ENCODE results near the gene TEAD1.
"Not testable (repeated sequence)": the region's sequence is repeated elsewhere in the genome, so short reads cannot be mapped to it uniquely, and the experiment has no call there.

Gene TEAD1

DNA sequence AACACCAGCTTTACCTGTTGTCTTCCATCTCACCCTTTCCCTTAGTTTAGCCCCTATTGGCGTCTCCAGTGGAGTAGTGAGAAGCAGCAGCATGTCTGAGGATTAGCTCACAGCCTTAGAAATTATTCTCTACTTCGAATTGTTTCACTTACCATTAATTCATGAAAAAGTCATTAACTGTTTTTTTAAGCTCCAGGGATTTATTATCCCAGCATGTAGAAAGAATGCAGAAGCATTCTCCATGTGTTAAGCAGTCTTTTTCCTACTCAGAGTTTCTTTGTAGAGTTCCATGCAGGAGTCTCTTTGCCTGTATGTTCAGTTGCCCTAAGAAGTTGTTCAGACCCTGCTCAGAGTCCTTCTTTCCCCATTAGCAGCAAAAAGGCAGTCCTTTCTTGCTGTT is 197.0 kb downstream of the TEAD1 start:
- no peak for DNase-seq

DNA sequence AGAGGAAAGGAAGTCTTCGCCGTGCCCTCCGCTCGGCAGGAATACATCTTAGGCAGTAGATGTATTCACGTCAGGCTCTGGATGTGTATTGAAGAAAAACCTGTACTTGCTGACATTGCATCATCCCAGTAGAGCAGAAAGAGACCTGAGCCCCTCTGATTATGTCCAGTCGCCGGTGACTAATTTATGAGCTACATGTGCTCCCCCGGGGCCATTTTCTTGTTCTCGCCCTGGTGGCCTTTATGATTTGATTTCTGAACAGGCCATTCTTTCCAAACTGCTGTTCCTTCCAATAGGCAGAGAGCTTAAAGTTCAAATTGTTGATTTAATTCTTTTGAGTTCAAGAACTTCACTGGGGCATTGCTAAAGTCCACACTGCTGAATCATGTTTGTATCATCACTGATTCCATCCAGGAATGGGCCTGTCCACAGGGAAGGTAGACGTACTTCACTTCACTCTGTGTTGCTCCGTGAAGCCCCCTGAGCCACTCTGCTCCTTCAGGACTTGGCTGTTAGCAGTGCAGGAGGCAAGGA is 197.6 kb downstream of the TEAD1 start:
- no peak for DNase-seq

DNA sequence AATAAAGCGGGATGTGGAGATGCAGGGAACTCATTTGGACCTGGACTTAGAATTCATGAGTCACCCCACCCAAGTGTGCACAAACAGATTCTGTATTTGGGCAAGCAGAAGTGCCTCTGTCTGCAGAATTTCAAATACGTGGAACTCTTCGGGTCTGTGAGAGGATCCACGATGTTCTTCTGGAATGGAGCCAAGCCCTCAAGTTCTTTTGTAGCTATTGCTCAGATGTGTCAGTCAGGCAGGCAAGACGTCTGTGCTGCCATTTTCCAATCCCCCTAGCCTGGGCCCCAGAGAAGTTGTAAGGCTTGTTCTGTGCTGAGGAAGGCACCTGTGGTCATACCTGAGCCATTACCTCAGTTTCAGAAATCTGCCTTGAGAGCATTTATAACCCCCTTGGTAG is 202.1 kb downstream of the TEAD1 start:
- DNase-seq, result no peak

GRCh38 chr11:12876988-12877387 is 202.8 kb downstream of the TEAD1 start:
- DNase-seq, result no peak

DNA sequence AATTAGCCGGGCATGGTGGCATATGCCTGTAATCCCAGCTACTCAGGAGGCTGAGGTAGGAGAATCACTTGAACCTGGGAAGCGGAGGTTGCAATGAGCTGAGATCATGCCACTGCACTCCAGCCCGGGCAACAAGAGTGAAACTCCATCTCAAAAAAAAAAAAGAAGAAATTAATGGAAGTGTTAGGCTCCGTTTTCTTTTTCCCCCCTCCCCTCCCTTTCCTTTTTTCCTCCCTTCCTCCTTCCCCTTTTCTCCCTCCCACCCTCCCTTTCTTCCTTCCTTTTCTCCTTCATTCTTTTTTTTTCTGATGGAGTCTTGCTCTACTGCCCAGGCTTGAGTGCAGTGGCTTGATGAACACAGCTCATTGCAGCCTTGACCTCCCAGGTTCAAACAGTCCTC is 203.3 kb downstream of the TEAD1 start:
- DNase-seq, result not testable (repeated sequence)

- no peak for DNase-seq
These were observed 206.1 kb downstream of the TEAD1 start for GRCh38 chr11:12880327-12880726.

- no peak for DNase-seq
These were observed 208.4 kb downstream of the TEAD1 start for GRCh38 chr11:12882670-12883069.

GRCh38 chr11:12884751-12885318 is 210.6 kb downstream of the TEAD1 start:
- no peak for DNase-seq

DNA sequence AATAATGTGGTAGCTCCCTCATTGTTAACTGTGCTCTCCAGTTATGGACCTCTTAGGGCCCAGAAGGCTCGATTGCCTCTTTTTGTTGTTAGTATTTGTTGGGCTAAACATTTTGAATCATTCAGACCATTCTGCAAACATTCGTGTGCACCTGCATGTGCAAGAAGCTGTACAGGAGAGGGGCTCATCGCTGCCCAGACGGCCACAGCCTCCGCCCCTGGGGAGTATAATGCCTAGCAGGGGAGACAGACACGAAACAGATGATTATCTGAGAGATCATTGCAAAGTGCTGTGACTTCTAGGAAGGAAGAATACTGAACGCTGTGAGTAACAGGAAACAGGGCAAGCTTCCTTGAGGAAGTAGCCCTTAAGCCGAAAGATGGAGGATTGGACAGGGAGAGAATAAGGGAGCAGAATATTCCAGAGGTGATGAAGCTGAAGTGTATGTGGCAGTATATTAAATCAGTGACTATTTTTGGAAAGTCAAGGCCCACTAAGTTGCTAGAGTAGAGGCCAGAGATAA is 211.6 kb downstream of the TEAD1 start:
- DNase-seq, result no peak

GRCh38 chr11:12886508-12886907 is 212.3 kb downstream of the TEAD1 start:
- DNase-seq, result no peak

- peak; percentile 81 for DNase-seq
These were observed 214.4 kb downstream of the TEAD1 start for GRCh38 chr11:12888525-12889158.

- DNase-seq, result no peak
These were observed 215.0 kb downstream of the TEAD1 start for GRCh38 chr11:12889243-12889642.

DNA sequence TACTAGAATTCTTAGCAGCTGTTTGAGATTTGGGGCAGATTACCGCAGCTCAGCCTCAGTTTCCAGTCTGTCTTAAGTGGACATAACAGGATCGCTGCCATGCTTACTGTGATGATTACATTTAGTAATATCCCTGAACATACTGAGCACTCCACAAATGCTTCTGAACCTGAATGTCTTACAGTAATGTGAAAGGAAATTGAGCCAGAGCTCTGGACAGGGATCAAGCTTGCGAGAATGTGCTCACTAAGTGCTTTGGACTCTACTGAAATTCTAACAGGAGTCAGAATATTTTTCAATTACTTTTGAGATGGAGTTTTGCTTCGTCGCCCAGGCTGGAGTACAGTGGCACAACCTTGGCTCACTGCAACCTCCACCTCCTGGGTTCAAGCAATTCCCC is 216.3 kb downstream of the TEAD1 start:
- no peak for DNase-seq

GRCh38 chr11:12893787-12894672 is 219.8 kb downstream of the TEAD1 start:
- peak; percentile 81 for DNase-seq

- no peak for DNase-seq
These were observed 223.2 kb downstream of the TEAD1 start for GRCh38 chr11:12897390-12897789.

GRCh38 chr11:12897867-12898266 is 223.6 kb downstream of the TEAD1 start:
- no peak for DNase-seq

GRCh38 chr11:12900496-12900895 is 226.3 kb downstream of the TEAD1 start:
- DNase-seq, result no peak

DNA sequence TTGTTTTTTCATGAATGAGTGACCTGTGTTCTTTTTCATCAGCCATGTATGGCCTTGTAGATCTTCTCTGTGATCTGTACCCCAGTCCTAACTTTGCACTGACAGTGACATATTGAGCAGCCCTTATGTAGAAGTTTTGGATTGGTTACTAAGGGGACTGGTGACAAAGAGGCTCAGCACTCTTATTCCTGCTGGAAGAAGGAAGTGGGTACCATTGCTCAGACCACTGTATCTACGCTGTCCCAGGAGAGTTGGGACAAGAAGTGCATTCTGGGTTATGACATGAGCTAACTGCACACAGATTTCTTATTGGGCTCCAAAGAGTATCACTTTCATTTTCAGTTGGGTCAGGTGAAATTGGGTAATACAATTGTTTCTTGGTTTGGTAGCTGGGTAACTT is 227.1 kb downstream of the TEAD1 start:
- no peak for DNase-seq

DNA sequence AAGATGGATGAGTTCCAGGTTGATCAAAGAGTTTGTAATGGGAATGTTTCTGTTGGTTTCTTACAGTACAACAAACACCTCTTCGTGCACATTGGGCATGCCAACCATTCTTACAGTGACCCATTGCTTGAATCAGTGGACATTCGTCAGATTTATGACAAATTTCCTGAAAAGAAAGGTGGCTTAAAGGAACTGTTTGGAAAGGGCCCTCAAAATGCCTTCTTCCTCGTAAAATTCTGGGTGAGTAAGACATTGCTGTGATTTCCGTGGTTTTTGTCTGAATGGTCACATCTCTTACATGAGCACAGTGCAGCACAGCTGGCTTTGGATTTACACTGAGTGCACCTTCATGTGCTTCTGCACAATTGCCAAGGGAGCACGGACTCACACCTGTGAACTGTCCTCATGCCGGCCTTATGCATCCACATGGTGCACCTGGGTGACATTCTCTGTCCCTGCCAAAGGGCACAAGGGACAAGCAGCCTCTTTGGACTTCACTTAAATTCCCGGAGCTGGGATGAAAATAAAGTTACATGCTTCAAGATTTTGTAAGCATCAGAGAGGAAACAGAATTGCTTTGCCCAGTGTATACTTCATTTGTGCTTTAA is 227.8 kb downstream of the TEAD1 start:
- no peak for DNase-seq

- no peak for DNase-seq
These were observed 228.7 kb downstream of the TEAD1 start for GRCh38 chr11:12902791-12903486.

GRCh38 chr11:12905435-12905834 is 231.2 kb downstream of the TEAD1 start:
- no peak for DNase-seq

DNA sequence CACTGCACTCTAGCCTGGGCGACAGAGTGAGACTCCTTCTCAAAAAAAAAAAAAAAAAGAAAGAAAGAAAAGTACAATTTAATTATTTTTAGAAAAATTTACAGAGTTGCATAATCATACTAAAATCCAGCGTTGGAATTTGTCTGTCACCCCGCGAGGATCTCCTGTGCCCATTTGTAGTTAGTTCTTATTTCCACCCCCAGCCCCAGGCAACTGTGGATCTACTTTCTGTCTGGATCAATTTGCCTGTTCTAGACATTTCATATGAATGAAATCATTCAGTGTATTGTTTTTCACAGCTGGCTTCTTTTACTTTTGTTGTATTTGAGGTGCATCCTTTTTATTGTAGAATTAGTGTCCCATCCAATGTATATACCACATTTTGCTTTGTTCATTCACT is 232.3 kb downstream of the TEAD1 start:
- DNase-seq, result no peak

- DNase-seq, result no peak
These were observed 235.7 kb downstream of the TEAD1 start for GRCh38 chr11:12909879-12910278.

All from stimulated activated CD8-positive, alpha-beta memory T cell treated with anti-CD3 and anti-CD28 coated beads, Interleukin-4, amount 100 ng/mL, for 48 hours (primary cell).